HG02973 (cell line): ENCODE measurements around the gene NOL4L.

Experiments used
- ATAC-seq: cut with Tn5 transposase; IDR thresholded peaks from one replicate; pipeline ENCODE4 v1.9.1; 2021; ENCODE audit warnings: moderate library complexity; ENCODE audit not compliant: unreplicated experiment

The NOL4L gene

DNA sequence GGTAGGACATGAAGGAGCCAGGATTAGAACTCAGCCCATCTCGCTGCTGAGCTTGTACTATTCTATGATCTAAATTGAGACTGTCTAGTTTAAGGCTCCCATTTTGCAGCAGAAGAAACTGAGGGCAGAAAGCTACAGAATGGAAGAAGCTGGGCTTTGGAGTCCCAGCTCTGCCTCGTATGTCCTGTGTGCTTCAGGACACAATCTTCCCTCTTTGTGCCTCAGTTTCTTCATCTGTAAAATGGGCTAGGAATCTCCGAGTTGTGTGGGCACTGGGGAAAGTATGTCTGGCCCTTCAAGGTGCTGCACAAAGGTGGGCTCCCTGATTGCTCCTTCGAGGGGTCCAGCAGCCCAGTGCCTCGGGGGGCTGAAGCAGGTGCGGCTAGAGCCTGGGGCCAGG, 20.7 kb downstream of the NOL4L start:
- ATAC-seq, result no peak

DNA sequence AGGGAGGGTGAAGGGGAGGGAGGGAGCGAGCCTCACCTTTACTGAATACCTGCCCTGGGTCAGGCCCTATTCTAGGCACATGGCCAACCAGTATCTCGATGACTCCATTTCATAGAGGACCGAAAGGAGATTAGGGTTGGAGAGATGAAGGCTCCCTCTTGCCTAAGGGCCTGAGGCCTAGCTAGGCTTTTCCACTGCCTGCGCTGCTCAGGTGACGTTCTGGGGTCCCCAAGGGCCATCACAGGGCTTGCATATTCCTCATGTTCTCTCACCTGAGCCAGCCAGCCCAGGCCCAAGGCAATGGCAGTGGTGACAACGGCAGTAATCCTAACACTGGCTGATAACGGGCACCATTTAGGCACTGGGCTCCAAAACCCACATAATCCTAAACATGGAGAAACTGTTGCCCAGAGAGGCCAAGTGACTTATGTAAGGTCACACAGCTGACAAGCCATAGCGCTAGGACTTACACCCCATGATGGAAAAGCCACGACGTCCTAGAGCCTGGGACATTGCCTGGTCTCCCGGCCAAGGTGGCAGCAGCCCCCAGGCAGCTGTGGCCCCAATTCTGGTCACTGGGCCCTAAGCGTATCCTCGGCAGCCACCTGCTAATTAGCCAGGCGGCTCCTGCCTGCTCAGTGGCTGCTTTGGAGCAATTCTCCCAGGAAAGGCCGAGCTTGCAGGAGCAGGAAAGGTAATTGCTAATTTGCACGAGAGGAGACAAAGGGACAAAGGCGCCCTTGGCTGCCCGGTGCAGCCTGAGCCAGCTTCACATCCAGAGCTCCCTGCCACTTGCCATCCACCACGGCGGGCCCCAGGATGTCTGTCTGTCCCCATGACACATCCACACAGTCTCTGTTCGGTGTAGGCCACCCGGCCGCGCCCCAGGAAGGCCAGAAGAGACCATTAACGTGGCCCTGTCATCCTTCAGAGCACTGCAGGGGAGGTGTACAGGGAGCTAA, 21.5 kb downstream of the NOL4L start:
- ATAC-seq, result no peak

DNA sequence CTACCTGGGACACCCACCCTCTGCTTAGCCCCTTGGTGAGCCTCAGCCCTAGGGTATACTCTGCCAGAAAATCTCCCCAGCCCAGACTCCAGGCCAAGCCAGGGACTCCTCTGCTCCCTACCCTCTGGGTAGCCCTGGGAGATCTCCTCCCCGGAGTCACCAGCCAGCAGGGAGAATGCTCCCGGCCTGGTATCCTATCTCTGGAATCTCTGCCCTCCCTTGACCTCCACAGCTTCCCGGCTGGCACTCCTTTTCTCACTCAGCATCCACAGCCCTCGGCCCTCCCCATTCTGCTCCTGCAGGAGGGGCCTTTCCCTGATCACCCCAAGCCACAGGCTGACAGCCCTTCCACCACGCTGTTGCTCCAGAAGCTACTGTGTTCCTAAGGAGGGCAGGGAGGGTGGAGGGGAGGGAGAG, 22.6 kb downstream of the NOL4L start:
- ATAC-seq, result no peak

DNA sequence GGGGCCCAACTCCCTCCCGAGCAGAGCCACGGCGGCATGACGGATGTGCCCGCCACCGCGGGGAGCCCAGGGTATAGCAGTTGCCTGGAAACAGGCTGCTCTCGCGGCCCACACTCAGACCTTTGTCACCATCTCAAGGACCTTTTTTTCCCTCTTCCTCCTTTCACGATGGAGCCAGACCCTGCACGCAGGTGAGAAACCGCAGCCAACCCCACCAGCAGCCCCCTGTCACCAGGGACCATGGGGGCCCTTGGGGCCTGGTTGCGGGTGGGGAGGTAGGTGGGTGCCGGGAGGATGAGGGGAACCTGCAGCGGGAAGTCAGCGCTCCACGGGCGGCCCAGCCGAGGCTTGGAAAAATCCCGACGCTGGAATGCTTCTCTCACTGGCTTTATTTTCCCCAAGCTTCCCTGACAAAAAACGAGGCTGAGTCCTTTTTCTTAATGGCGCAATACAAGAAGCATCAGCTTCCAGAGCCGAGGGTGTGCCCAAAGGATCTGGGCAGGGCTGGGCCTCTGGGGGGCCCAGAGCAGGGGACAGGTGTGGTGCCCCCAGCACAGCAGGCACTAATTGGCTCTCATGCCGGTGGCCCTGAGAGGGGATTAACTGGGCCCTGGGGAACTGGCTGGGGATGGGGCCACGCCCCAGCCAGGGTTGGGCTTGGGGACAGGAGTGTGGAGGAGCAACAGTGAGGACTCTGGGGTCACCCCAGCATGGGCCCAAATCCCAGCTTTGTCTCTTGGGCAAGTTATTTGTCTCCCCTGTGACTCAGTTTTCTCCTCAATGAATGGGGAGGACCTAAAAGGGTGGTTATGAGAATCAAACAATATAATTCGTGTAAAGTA, 23.9 kb downstream of the NOL4L start:
- ATAC-seq, result no peak

DNA sequence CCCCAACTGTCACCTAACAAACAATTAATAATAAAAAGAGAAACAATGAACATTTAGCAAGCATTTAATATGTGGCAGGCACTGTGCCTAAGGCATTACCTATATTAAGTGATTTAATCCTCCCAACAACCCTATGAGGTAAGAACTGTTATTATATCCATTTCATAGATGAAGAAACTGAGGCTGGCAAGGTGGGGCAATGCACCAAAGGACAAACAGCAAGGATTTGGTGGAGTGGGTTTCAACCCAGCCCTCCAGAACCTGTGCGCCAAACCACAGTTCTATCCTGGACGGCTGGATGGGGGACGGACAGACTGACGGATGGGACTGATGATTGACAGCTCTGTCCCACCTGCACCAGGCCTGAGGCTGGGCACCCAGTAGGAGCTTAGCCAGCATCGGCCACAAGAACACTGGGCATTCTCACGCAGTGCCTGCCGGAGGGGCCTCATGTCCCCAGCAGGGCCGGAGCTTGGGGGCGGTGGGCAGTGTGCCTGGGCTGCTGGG, 24.6 kb downstream of the NOL4L start:
- ATAC-seq, result no peak

DNA sequence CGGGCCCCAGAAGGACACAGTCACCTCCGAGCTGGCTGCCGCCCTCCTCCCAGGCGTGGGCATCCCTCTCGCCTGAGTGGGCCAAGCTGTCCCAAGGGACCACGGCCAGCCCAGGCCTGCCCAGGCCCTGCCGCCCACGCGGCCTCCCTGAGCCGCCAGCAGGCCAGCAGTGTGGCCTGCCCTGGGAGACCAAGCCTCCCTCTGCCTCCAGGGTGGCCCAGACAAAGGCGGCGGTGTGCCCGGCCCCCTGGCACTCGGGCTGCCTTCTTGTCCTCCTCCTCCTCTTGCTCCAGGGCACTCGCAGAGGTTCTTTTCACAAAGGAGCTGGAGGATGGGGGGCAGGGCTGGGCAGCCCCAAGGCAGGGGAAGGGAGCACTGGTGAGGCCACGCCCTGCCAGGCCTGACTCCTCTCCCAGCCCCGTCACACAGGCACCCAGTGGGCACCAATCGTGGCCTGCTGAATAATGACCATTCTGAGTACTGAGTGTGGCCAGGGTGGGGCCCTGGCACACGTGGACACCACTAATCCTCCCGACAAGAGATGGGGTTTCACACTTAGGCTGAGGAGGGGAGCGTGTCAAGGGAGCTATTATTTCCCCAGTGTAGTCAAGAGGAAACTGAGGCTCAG, 25.3 kb downstream of the NOL4L start:
- no peak for ATAC-seq

DNA sequence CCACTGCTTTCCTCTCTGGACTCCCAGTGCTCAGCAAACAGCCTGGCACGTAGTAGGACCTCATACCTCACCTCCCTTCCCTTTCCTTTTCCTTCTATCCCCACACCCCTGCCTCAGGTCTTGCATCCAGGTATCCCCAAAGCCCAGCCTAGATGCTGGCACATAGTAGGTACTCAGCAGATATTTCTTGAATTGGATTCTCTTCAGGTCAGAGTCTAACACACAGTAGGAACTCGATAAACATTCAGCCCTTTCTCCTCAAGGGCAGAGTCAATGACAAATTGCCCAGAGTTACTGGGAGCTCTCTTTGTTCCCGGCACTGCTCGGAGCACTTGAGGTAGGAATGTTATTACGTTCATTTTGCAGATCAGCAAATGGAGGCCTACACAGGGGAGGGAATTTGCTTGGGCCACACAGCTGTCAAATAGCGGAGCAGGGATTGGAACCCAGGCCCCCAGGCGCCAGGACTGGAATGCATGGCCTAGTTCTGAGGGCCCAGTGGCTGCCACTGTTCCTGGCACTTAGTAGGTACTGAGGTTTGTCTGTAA, 25.9 kb downstream of the NOL4L start:
- no peak for ATAC-seq

DNA sequence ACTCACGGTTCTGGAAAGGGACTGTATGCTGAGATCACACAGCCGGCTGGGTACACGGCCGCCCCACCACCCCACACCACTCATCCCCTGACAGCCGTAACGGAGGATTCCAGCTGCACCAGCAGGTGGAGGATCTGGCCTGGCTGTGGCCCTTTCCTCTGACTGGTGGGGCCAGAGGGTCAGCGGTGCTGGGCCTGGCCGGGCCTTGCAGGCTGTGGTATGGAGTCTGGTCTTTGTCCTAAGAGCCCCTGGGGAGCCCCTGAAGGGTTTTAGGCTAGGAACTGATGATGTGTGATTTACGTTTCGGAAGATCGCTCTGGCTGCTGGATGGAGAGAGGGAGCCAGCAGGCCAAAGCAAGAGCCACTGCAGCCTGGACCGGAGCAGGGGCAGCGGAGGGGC, 26.6 kb downstream of the NOL4L start:
- no peak for ATAC-seq

DNA sequence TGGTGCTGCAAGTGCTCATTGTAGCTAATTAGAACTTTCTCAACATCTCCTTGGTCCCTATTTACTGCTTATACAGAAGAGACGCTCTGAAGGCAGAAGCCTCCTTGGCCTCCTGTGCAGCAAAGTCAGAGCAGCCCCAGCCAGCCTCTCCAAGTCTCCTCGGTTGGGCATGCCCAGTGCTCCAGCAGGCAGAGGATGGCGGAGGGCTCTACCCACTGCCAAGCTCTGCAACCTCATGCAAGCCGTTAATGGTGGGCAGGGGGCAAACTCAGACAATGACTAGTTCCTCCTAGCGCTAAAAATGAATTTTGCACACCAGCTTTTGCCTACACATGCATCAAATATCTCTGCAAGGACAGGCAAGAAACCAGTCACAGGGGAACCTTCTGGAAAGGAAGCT, 27.8 kb downstream of the NOL4L start:
- ATAC-seq, result no peak

DNA sequence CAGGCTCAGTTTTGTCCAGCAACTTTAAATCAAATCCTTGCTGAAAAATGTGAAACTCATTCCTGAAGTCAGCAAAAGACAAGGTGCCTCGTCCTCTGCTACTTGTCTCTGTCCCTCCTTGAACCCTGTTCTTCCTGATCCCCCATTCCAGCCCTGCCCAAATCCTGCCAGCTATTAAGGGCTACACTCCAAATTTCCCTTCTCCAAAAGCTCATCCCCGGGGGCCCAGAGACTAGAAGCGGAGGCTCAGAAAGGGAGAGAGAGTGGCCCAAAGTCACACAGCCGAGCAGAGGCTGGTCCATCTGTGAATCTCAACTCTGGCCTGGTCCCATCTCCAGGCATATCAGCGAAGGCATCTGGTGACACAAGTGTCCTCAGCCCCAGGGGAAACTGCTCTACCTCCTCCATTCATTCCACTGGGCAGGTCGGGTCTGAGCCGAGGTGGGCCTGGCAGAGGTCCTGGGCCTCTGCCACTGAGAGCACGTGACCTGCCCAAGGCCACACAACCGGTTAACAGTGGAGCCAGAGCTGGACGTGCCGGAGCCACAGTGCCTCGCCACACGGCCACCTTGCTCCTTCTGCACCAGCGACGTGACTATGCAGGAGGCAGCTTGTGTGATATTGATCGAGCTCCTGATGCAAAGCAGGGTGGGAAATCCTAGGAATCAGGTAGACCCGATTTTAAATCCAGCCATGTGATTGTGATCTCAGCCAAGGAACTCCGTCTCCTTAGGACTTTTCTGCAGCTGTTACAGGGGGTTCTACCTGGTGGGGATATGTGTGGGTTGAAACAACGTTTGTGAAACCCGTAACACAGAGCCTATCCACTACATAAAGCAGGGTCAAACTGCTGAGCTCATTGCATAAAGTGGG, 28.6 kb downstream of the NOL4L start:
- no peak for ATAC-seq

DNA sequence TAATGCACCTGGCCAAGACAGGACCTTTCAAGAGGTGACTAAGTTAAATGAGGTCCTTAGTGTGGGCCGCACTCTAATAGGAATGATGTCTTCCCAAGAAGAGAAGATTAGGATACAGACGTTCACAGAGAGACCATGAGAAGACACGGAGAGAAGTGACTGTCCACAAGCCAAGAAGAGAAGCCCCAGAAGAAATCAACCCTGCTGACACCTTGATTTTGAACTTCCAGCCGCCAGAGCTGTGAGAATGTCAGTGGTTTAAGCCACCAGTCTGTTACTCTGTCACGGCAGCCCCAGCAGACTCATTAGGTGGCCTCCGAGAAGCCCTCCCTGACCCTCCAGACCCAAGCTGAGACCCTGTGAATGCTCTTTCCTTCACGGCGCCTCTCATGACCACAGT, 29.5 kb downstream of the NOL4L start:
- ATAC-seq, result no peak

DNA sequence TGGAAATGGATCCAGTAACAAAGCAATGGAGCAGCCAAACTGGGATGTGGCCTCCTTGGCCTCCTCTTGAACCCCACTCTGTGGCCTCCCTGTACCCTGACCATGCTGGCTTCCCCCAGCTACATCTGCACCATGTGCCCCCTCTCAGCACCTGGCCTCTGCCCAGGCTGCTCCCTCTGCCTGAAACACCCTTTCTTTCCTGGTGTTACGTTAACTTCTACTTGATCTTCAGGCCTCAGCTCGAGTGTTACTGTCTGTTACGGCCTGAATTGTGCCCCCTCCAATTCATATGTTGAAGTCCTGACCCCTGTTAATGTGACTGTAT, 30.2 kb downstream of the NOL4L start:
- no peak for ATAC-seq

DNA sequence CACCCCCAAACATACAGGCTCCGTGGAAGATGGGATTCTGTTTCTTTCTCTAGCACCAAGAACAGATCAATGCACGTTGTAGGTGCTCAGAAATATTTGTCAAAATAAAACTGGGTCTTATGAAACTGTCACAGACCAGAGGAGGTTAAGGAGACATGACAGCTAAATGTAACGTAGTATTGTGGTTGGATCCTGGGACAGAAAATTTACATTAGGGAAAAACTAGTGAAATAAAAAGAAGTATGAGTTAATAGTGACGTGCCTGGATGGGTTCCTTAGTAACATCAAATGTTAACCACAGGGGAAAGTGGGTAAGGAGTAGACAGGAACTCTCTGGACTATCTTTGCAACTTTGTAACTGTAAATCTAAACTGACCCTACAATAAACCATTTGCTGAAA, 31.5 kb downstream of the NOL4L start:
- ATAC-seq, result no peak

DNA sequence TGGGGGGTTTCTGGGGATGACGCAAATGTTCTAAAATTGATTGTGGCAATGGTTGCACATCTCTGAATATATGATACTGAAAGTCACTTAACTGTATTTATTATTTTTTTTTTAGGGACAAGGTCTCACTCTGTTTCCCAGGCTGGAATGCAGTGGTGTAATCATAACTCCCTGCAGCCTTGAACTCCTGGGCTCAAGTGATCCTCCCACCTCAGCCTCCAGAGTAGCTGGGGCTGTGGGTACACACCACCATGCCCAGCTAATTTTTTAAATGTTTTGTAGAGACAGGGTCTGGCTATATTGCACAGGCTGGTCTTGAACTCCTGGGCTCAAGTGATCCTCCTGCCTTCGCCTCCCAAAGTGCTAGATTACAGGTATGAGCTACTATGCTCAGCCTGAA, 33.4 kb downstream of the NOL4L start:
- no peak for ATAC-seq

DNA sequence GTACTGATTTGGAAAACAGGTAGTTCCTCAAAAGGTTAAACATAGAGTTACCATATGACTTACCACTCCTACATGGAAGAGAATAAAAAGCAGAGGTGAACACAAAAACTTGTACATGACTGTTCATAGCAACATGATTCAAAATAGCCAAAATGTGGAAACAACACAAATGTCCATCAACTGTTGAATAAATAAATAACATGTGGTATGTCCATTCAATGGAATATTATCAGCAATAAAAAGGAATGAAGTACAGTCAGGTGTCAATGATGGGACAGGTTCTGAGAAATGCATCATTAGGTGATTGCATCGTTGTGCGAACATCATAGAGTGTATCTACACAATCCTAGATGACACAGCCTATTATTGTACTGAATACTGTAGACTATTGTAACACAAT, 35.3 kb downstream of the NOL4L start:
- no peak for ATAC-seq

DNA sequence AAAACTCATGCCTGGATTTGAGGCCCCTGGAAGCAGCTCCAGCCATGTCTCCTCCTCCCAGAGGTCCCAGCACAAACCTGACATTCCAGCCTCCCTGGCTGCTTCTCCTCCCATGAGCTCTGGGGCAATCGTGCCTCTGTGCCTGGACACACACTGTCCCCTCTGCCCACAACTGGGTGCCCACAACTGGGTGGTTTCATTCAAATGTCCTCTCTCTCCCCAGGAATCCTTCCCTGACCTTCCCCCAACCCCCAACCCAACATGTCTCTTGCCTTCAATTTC, 37.4 kb downstream of the NOL4L start:
- ATAC-seq, result no peak

DNA sequence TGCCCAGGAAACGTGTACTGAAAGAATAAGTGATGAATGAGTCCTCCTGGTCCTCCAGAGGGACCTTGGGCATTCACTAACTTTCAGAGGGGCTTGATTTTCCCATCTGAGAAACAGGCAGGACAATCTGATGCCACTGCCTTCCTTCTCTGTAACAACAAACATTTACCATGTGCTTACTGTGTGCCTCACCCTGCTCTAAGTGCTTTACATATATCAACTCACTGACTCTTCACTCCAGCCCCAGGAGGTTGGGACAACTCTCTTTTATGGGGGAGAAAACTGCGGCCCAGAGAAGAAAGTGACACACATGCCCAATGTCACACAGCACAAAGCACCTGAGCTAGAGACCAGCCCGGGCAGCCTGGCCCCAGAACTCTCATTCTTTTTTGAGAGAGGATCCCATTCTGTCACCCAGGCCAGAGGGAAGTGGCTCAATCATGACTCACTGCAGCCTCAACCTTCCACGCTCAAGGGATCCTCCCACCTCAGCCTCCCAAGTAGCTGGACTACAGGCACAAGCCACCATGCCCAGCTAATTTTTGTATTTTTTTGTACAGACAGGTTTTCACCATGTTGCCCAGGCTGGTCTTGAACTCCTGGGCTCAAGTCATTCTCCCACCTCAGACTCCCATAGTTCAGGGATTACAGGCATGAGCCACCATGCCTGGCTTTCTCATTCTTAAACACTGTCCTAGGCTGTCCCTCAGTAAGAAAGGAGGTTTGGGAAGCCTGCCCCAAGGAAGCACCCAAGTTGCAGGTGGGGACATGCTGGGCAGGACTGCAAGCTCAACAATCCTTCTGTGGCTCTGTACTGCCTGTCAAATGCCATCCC, 38.0 kb downstream of the NOL4L start:
- no peak for ATAC-seq

DNA sequence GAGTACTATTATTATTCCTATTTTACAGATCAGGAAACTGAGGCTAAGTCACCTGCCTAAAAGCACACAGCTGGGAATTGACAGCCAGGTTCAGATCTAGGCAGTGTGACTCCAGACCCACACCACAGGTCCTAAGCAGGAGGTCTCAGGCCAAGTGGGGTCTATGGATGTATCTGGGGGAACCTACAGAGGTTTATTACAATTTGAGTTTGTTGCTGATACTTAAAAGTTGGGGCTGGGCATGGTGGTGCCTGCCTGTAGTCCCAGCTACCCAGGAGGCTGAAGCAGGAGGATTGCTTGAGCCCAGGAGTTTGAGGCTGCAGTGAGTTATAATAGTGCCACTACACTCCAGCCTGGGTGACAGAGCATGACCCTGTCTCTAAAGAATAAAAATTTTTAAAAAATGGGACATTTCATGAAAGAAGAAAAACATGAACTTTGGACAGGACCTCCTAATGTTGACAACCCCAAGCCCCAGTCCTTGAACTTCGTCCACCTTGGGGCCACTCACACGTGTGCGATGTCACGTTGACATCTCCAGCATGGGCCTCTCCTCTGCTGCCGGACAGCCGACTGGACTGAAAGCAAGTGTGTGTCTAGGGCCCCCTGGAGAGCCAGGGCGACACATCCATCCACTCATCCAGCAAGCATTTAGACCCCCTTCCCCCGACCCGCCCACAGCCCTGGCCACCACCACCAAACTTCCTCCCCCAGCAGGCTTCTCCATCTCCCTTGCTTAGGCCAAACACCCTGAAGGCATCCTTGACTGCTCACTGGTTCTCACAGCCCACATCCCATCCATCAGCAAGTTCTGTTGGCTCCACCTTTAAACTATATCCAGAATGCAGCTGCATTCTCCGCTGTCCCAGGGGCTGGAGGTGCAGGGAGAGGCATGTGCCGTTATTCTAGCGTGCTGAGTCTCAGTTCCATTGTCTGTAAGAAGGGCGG, 40.0 kb downstream of the NOL4L start:
- ATAC-seq, result no peak
